Activated T-cell treated with anti-CD3 and anti-CD28 coated beads for 4 hours (primary cell): ENCODE results near the gene TPD52L3.
A peak's percentile ranks its signal among the peaks of the same experiment; 100 is the strongest.

Source experiments
- DNase-seq: peaks from one replicate; pipeline ENCODE4 v3.0.0-alpha.2; 2020

The TPD52L3 gene

GRCh38 chr9:6328103-6328502 is at the start of gene TPD52L3:
Gene TPD52L3 (plus strand): TSS chr9:6328375. CDS start chr9:6328596, 221 bp downstream.
- no peak for DNase-seq

- no peak for DNase-seq
These were observed 26.3 kb upstream of the TPD52L3 start for GRCh38 chr9:6301858-6302257.

- no peak for DNase-seq
These were observed 25.8 kb upstream of the TPD52L3 start for GRCh38 chr9:6302417-6302816.

GRCh38 chr9:6304232-6304631 is 23.9 kb upstream of the TPD52L3 start:
- no peak for DNase-seq

- no peak for DNase-seq
These were observed 22.1 kb upstream of the TPD52L3 start for GRCh38 chr9:6305954-6306563.

GRCh38 chr9:6307551-6308096 is 20.6 kb upstream of the TPD52L3 start:
- no peak for DNase-seq

GRCh38 chr9:6330958-6331634 is 2.9 kb downstream of the TPD52L3 start:
- DNase-seq, result no peak

GRCh38 chr9:6334305-6334704 is 6.1 kb downstream of the TPD52L3 start:
- no peak for DNase-seq

GRCh38 chr9:6348766-6349165 is 20.6 kb downstream of the TPD52L3 start:
- DNase-seq, result no peak

- no peak for DNase-seq
These were observed 23.6 kb downstream of the TPD52L3 start for GRCh38 chr9:6351737-6352136.

GRCh38 chr9:6354072-6354686 is 26.0 kb downstream of the TPD52L3 start:
- DNase-seq, result peak; percentile 1

GRCh38 chr9:6355728-6356127 is 27.6 kb downstream of the TPD52L3 start:
- DNase-seq, result no peak

GRCh38 chr9:6356441-6356840 is 28.3 kb downstream of the TPD52L3 start:
- DNase-seq, result no peak

GRCh38 chr9:6356904-6357303 is 28.7 kb downstream of the TPD52L3 start:
- DNase-seq, result no peak

- DNase-seq, result no peak
These were observed 39.1 kb downstream of the TPD52L3 start for GRCh38 chr9:6367128-6367890.

GRCh38 chr9:6368831-6369230 is 40.7 kb downstream of the TPD52L3 start:
- DNase-seq, result no peak
